NB4 (cell line): ENCODE data around the gene PHACTR1.

Experiments
- DNase-seq: peaks from one replicate; pipeline ENCODE4 v3.0.0; 2010; ENCODE audit warnings: low read depth
- H3K4me3 ChIP-seq: one replicate; pipeline ENCODE4 v1.5.1; 2011; ENCODE audit warnings: mild to moderate bottlenecking, low read depth, low read length, moderate library complexity
- MYC ChIP-seq: IDR thresholded peaks from 2 replicates; pipeline ENCODE4 v1.6.1; 2011; ENCODE audit warnings: low read depth, low read length
- POLR2A ChIP-seq: IDR thresholded peaks from 2 replicates; pipeline ENCODE4 v1.6.1; 2011; ENCODE audit warnings: mild to moderate bottlenecking; ENCODE audit not compliant: insufficient read length; ENCODE audit errors: extremely low read depth
- TF ChIP-seq, protein P1 (sequence below): IDR thresholded peaks from one replicate; pipeline ENCODE4 v1.5.1; 2012; ENCODE audit warnings: low read depth, low read length
- TF ChIP-seq, protein P2 (sequence below): IDR thresholded peaks from 2 replicates; pipeline ENCODE4 v1.6.1; 2011; ENCODE audit warnings: low read depth, low read length

PHACTR1 gene

GRCh38 chr6:13288969-13289391 lies 572.4 kb downstream of the PHACTR1 start:
- no peak for DNase-seq
- no peak for TF ChIP-seq POLR2A
- TF ChIP-seq, protein P1, sequence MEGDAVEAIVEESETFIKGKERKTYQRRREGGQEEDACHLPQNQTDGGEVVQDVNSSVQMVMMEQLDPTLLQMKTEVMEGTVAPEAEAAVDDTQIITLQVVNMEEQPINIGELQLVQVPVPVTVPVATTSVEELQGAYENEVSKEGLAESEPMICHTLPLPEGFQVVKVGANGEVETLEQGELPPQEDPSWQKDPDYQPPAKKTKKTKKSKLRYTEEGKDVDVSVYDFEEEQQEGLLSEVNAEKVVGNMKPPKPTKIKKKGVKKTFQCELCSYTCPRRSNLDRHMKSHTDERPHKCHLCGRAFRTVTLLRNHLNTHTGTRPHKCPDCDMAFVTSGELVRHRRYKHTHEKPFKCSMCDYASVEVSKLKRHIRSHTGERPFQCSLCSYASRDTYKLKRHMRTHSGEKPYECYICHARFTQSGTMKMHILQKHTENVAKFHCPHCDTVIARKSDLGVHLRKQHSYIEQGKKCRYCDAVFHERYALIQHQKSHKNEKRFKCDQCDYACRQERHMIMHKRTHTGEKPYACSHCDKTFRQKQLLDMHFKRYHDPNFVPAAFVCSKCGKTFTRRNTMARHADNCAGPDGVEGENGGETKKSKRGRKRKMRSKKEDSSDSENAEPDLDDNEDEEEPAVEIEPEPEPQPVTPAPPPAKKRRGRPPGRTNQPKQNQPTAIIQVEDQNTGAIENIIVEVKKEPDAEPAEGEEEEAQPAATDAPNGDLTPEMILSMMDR: no peak
- no peak overlapping the region for H3K4me3 ChIP-seq

DNA sequence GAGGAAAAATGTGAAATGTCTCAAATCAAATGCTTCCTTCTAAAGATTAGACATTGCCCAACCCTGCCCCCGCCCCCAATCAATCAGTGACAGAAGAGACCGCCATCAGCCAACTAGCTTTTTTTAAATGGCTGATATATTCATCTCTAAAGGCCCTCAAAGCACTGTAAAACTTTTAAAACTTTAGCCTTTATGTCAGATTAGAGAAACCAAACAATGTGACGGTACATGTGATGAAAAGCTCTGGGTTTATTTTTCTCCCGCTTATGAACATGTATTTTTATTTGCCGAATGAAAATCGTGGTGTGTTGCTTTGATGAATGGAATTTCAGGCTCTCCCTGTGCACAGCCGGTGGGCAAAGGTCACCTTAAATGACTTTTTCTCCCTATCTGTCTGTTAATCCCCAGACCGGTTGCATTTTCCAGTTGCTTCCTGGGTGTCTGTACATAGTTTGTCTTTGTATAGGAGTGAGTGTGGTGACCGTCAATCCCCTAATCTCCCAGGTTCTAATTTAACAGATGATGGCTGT lies 573.3 kb downstream of the PHACTR1 start:
- H3K4me3 ChIP-seq: no peak overlapping the region
- DNase-seq: no peak
- TF ChIP-seq POLR2A: no peak
- TF ChIP-seq MYC: no peak
- TF ChIP-seq, protein P2, sequence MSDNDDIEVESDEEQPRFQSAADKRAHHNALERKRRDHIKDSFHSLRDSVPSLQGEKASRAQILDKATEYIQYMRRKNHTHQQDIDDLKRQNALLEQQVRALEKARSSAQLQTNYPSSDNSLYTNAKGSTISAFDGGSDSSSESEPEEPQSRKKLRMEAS: no peak
- TF ChIP-seq, protein P1: no peak

DNA sequence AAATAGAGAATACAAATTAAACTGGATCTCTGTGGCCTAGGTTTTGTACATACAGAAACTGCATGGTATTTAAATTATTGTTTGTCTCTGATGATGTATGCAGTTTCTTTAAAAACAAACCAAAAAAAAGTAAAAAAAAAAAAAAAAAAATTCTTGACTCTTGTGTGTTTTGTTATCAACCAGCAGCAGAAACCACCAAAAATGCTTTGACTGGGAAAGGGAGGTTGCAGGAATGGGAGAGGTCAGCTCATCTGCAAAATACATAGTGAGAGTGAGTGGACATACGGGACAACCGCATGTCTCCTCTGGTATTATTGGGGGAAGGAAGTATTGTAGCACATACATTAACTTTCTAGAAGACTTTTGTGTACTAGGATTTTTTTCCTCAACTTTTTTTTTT lies 573.8 kb downstream of the PHACTR1 start:
- TF ChIP-seq, protein P2: no peak
- TF ChIP-seq, protein P1: no peak
- TF ChIP-seq MYC (no peak), POLR2A (no peak)
- DNase-seq: no peak
- no peak overlapping the region for H3K4me3 ChIP-seq

GRCh38 chr6:13292774-13293173 lies 576.2 kb downstream of the PHACTR1 start:
- no peak for DNase-seq
- H3K4me3 ChIP-seq: no peak overlapping the region
- TF ChIP-seq, protein P2: no peak

- H3K4me3 ChIP-seq: no peak overlapping the region
- no peak for DNase-seq
- TF ChIP-seq, protein P2: no peak
- no peak for TF ChIP-seq MYC
- no peak for TF ChIP-seq POLR2A
These were observed 578.0 kb downstream of the PHACTR1 start for GRCh38 chr6:13294499-13295069.

DNA sequence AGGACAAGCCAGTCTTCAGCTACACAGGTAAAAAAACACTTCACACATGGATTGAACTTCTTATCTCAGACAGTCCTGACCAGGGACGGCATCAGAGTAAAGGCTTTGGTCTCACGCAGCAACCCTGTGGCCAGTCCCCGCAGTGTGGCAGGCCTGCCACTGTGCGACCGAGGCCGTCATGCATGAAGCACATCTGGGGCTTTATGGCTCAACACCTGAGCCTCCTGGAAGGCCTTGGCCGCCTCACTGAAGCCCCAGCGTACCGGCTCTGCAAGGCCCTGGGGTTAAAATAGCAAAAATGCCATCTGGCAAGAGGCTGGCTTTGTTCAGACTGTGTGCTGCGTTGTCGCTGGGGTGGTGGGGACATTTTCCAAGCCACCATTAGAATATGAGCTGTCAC lies 579.0 kb downstream of the PHACTR1 start:
- DNase-seq: no peak
- no peak overlapping the region for H3K4me3 ChIP-seq
- no peak for TF ChIP-seq MYC
- TF ChIP-seq, protein P1: no peak
- TF ChIP-seq POLR2A: no peak
- TF ChIP-seq, protein P2: no peak
